IPS-20b (cell line): Measurements from ENCODE around the gene BANF1.
"Not testable (repeated sequence)": the region's sequence is repeated elsewhere in the genome, so short reads cannot be mapped to it uniquely, and the experiment has no call there.

ENCODE experiments used
- H3K27ac ChIP-seq: one replicate; pipeline ENCODE4 v1.5.1; 2013; ENCODE audit warnings: low read length
- H3K27me3 ChIP-seq: 2 replicates; pipeline ENCODE4 v1.6.1; 2013; ENCODE audit warnings: mild to moderate bottlenecking, low read length, inconsistent platforms; ENCODE audit not compliant: insufficient read depth
- H3K36me3 ChIP-seq: 2 replicates; pipeline ENCODE4 v1.6.1; 2013; ENCODE audit warnings: low read depth, mild to moderate bottlenecking, inconsistent platforms, low read length, moderate library complexity; ENCODE audit not compliant: insufficient read depth
- H3K4me1 ChIP-seq: 2 replicates; pipeline ENCODE4 v1.6.1; 2013; ENCODE audit warnings: mild to moderate bottlenecking, control low read depth, inconsistent platforms, low read length, moderate library complexity; ENCODE audit not compliant: insufficient read depth
- H3K4me3 ChIP-seq: 2 replicates; pipeline ENCODE4 v1.5.1; 2013; ENCODE audit warnings: mild to moderate bottlenecking, low read length, inconsistent platforms
- H3K9ac ChIP-seq: 2 replicates; pipeline ENCODE4 v1.6.1; 2013; ENCODE audit warnings: low read depth, mild to moderate bottlenecking, inconsistent platforms, low read length, moderate library complexity
- H3K9me3 ChIP-seq: 2 replicates; pipeline ENCODE4 v1.6.1; 2013; ENCODE audit warnings: mild to moderate bottlenecking, low read depth, low read length, inconsistent platforms; ENCODE audit not compliant: insufficient read depth

BANF1 gene

GRCh38 chr11:66006134-66006890 lies 4.0 kb downstream of the BANF1 start:
- Histone ChIP-seq H3K27me3 (peaks cover 10% of the 10 kb centered on the region), H3K4me1 (peaks cover 4% of the 10 kb centered on the region; the same call in 1 of the 2 replicates), H3K27ac (no peak overlapping the region), H3K9me3 (no peaks in the 10 kb centered on the region), H3K9ac (no peak overlapping the region), H3K36me3 (peaks cover 21% of the 10 kb centered on the region), H3K4me3 (no peak overlapping the region)

GRCh38 chr11:66006891-66007176 lies 4.5 kb downstream of the BANF1 start:
- Histone ChIP-seq H3K27me3 (peaks cover 16% of the 10 kb centered on the region), H3K9ac (no peak overlapping the region), H3K4me3 (no peak overlapping the region), H3K36me3 (peaks cover 21% of the 10 kb centered on the region), H3K27ac (no peak overlapping the region), H3K4me1 (peaks cover 4% of the 10 kb centered on the region; the same call in 1 of the 2 replicates), H3K9me3 (no peaks in the 10 kb centered on the region)

GRCh38 chr11:66007201-66007634 lies 4.9 kb downstream of the BANF1 start:
- Histone ChIP-seq H3K9me3 (no peaks in the 10 kb centered on the region), H3K27me3 (peaks cover 19% of the 10 kb centered on the region), H3K36me3 (peaks cover 21% of the 10 kb centered on the region), H3K4me3 (no peak overlapping the region), H3K4me1 (peaks cover 4% of the 10 kb centered on the region; the same call in 1 of the 2 replicates), H3K27ac (no peak overlapping the region), H3K9ac (no peak overlapping the region; the same call in 1 of the 2 replicates)

DNA sequence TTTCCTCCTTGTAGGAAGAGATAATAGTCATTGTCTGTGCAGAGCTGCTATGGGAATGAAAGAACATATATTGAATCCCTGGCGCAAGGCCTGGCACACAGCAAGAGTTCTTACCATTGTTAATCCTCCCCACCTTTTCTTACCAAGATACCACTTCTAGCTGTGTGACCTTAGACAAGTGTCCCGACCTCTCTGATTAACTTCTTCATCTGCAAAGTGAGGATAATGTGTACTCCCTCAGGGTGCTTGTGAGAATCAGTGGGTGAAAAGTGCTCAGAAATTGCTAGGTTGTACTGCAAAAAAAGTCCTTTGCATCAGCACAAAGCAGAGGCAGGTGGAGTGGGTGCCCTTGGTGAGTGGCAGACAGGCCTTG lies 5.8 kb downstream of the BANF1 start:
- H3K9ac ChIP-seq, result no peak overlapping the region
- no peak overlapping the region for H3K27ac ChIP-seq
- peaks cover 26% of the 10 kb centered on the region for H3K27me3 ChIP-seq
- no peaks in the 10 kb centered on the region for H3K9me3 ChIP-seq
- H3K36me3 ChIP-seq, result peaks cover 21% of the 10 kb centered on the region
- no peak overlapping the region for H3K4me3 ChIP-seq
- H3K4me1 ChIP-seq, result peaks cover 4% of the 10 kb centered on the region; the same call in 1 of the 2 replicates

DNA sequence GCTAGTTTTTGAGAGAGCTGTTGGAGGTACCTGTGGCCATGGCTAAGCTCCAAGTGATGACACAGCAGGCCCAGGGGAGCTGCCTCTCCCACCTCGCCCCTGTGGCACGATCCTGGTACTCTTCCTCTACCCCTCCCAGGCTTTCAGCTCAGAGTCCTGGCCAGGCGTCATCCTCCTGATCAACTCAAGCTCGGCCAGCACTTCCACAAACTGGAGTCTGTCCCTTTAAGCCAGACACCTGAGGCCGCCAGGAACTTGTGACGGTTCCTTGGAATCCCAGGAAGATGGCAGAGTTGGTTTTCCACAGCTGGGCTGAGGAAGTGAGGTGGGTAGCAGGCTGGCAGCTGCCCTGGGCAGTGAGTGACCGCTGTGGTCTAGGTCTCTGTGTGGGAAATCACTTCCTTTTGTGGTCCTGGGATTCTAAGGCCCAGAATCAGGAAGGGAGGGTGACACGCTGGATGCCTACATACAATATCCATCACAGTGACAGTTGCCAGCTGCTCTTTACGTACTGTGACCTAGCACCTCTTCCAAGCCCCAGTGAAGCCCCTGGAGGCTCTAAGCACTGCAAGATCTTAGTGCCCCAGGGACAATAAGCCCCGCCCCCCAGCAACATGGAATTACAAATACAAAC lies 6.3 kb downstream of the BANF1 start:
- Histone ChIP-seq H3K36me3 (peaks cover 21% of the 10 kb centered on the region), H3K27me3 (peaks cover 29% of the 10 kb centered on the region), H3K4me1 (peaks cover 4% of the 10 kb centered on the region; the same call in 1 of the 2 replicates), H3K4me3 (no peak overlapping the region), H3K27ac (no peak overlapping the region), H3K9me3 (no peaks in the 10 kb centered on the region), H3K9ac (no peak overlapping the region)

- not testable (repeated sequence) for H3K4me3 ChIP-seq, H3K9ac ChIP-seq, H3K36me3 ChIP-seq, H3K4me1 ChIP-seq, H3K9me3 ChIP-seq, H3K27ac ChIP-seq
- H3K27me3 ChIP-seq, result peaks cover 29% of the 10 kb centered on the region
Measured at GRCh38 chr11:66010036-66010435, 7.7 kb downstream of the BANF1 start.

- Histone ChIP-seq H3K9me3 (no peaks in the 10 kb centered on the region), H3K4me1 (peaks cover 4% of the 10 kb centered on the region; the same call in 1 of the 2 replicates), H3K27ac (no peak overlapping the region), H3K36me3 (no peaks in the 10 kb centered on the region), H3K9ac (no peak overlapping the region), H3K4me3 (peak overlapping the region; percentile 32; the same call in 1 of the 2 replicates), H3K27me3 (peaks cover 29% of the 10 kb centered on the region)
Measured at GRCh38 chr11:66011239-66011784, 9.0 kb downstream of the BANF1 start.

DNA sequence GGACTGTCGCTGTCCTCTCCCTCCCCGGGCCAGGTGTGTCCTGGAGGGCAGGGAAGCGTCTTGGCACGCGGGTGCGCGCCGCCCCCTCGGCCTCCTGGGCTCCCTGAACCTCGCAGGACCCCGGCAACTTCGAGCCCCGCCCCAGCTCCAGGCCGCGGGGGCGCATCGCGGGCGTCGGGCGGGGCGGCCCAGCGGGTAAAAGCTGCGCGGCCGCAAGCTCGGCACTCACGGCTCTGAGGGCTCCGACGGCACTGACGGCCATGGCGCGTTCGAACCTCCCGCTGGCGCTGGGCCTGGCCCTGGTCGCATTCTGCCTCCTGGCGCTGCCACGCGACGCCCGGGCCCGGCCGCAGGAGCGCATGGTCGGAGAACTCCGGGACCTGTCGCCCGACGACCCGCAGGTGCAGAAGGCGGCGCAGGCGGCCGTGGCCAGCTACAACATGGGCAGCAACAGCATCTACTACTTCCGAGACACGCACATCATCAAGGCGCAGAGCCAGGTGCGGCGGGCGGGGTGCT lies 9.5 kb downstream of the BANF1 start, which contains the start of gene CST6:
Gene CST6 (plus strand): TSS at position 224 of the 519 bp plus-strand sequence. CDS start 37 bp downstream, at position 261.
- H3K9ac ChIP-seq, result no peak within 1 kb of the TSS
- peak within 1 kb of the TSS; percentile 32; the same call in 1 of the 2 replicates for H3K4me3 ChIP-seq
- H3K36me3 ChIP-seq, result no peaks in the 10 kb centered on the region
- H3K9me3 ChIP-seq, result no peaks in the 10 kb centered on the region
- peaks cover 29% of the 10 kb centered on the region for H3K27me3 ChIP-seq
- peaks cover 3% of the 10 kb centered on the region; the same call in 1 of the 2 replicates for H3K4me1 ChIP-seq
- no peak within 1 kb of the TSS for H3K27ac ChIP-seq

GRCh38 chr11:66012371-66012945 lies 10.2 kb downstream of the BANF1 start:
- H3K9ac ChIP-seq, result no peak overlapping the region
- H3K9me3 ChIP-seq, result no peaks in the 10 kb centered on the region
- H3K4me3 ChIP-seq, result no peak overlapping the region; the same call in 1 of the 2 replicates
- peaks cover 29% of the 10 kb centered on the region for H3K27me3 ChIP-seq
- H3K4me1 ChIP-seq, result no peaks in the 10 kb centered on the region
- H3K27ac ChIP-seq, result no peak overlapping the region
- no peaks in the 10 kb centered on the region for H3K36me3 ChIP-seq

- no peak overlapping the region for H3K9ac ChIP-seq
- no peak overlapping the region for H3K27ac ChIP-seq
- no peaks in the 10 kb centered on the region for H3K36me3 ChIP-seq
- no peaks in the 10 kb centered on the region for H3K4me1 ChIP-seq
- peaks cover 29% of the 10 kb centered on the region for H3K27me3 ChIP-seq
- H3K4me3 ChIP-seq, result no peak overlapping the region
- no peaks in the 10 kb centered on the region for H3K9me3 ChIP-seq
Measured at GRCh38 chr11:66012946-66013761, 10.9 kb downstream of the BANF1 start.

- H3K36me3 ChIP-seq, result no peaks in the 10 kb centered on the region
- peaks cover 29% of the 10 kb centered on the region for H3K27me3 ChIP-seq
- no peak overlapping the region for H3K9ac ChIP-seq
- no peak overlapping the region for H3K27ac ChIP-seq
- H3K4me1 ChIP-seq, result no peaks in the 10 kb centered on the region
- H3K4me3 ChIP-seq, result no peak overlapping the region
- H3K9me3 ChIP-seq, result no peaks in the 10 kb centered on the region
Measured at GRCh38 chr11:66013762-66014100, 11.4 kb downstream of the BANF1 start.
